HG03442 (cell line): Measurements from ENCODE around the gene CLUH.
"Not testable (repeated sequence)": the region's sequence is repeated elsewhere in the genome, so short reads cannot be mapped to it uniquely, and the experiment has no call there.

Experiments
- ATAC-seq: cut with Tn5 transposase; IDR thresholded peaks from one replicate; pipeline ENCODE4 v1.9.1; 2021; ENCODE audit warnings: mild to moderate bottlenecking, moderate library complexity; ENCODE audit not compliant: unreplicated experiment

Gene CLUH

GRCh38 chr17:2690165-2691068, 21.1 kb downstream of the CLUH start:
- no peak for ATAC-seq

- ATAC-seq: no peak
Measured at GRCh38 chr17:2689411-2690164, 22.0 kb downstream of the CLUH start.

GRCh38 chr17:2688351-2689342, 22.9 kb downstream of the CLUH start:
- ATAC-seq: no peak

GRCh38 chr17:2687074-2687418, 24.5 kb downstream of the CLUH start:
- no peak for ATAC-seq

GRCh38 chr17:2685696-2686095, 25.9 kb downstream of the CLUH start:
- ATAC-seq: no peak

GRCh38 chr17:2684549-2684948, 27.0 kb downstream of the CLUH start:
- ATAC-seq: no peak

- ATAC-seq: no peak
Measured at GRCh38 chr17:2683912-2684311, 27.7 kb downstream of the CLUH start.

GRCh38 chr17:2682176-2682938, 29.2 kb downstream of the CLUH start:
- ATAC-seq: no peak

GRCh38 chr17:2681650-2682049, 29.9 kb downstream of the CLUH start:
- ATAC-seq: no peak

GRCh38 chr17:2680961-2681360, 30.6 kb downstream of the CLUH start:
- ATAC-seq: no peak

GRCh38 chr17:2679247-2679646, 32.3 kb downstream of the CLUH start:
- ATAC-seq: not testable (repeated sequence)

GRCh38 chr17:2672026-2672425, 39.5 kb downstream of the CLUH start:
- ATAC-seq: no peak

- not testable (repeated sequence) for ATAC-seq
Measured at GRCh38 chr17:2660410-2660809, 51.2 kb downstream of the CLUH start.

GRCh38 chr17:2659337-2659736, 52.2 kb downstream of the CLUH start:
- ATAC-seq: not testable (repeated sequence)

GRCh38 chr17:2656283-2656682, 55.3 kb downstream of the CLUH start:
- ATAC-seq: no peak

GRCh38 chr17:2655546-2655945, 56.0 kb downstream of the CLUH start:
- ATAC-seq: no peak

- not testable (repeated sequence) for ATAC-seq
Measured at GRCh38 chr17:2652911-2653310, 58.7 kb downstream of the CLUH start.

GRCh38 chr17:2649191-2649590, 62.4 kb downstream of the CLUH start:
- no peak for ATAC-seq

GRCh38 chr17:2647957-2648356, 63.6 kb downstream of the CLUH start:
- ATAC-seq: no peak

GRCh38 chr17:2644971-2645370, 66.6 kb downstream of the CLUH start:
- no peak for ATAC-seq
